AML-193 (cell line): ENCODE data around the gene DBP.

Source experiments
- DNase-seq, 2 experiments: peaks; one replicate each; lab custom pipeline; 2025; lab: John Stamatoyannopoulos, UW

The DBP gene

DNA sequence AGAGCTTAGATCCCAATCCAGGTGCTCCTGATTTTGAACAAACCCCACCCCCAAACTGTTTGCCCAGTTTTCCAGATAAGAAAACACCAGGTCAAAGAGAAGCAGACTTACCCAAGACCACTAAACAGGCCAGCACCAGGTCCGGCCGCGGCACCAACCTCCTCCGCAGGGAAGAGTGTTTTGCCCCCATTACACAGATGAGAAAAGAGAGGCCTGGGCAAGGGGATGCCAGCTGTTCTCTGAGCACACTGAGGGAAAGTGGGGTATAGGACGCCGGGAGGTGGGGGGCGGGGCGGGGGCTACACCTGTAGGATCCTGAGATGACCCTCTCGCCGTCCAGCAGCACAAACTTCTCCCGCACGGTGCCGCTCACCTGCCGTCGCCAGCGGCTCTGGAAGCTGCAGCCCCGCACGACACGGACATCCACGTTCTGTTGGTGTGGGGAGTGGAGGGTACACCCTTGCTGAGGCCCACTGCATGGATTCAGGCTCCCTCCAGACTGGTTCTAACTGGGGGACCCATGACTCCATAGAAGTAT lies 27.5 kb downstream of the DBP start:
- DNase-seq = no peak

DNA sequence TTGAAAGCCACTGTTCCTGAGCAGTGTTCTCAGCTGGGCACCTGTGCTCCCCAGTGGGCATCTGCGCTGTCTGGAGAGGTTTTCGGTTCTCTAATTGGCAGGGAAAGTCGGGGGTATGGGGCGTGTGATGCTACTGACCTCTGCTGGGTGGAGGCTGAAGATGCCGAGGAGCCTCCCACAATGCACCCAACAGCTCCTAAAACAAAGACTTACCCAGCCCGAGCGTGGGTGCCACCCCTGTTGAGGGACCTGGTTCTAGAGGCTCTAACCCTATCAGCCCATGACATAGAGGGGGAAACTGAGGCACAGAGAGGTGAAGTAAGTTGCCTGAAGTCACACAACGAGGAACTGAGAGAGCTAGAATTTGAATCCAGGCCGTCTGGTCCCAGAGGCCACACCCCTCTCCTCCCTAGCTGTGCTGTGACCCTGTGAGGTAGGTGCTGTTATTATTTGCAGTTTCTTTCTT lies 28.3 kb downstream of the DBP start:
- peak; percentile 42 to 53 for DNase-seq

DNA sequence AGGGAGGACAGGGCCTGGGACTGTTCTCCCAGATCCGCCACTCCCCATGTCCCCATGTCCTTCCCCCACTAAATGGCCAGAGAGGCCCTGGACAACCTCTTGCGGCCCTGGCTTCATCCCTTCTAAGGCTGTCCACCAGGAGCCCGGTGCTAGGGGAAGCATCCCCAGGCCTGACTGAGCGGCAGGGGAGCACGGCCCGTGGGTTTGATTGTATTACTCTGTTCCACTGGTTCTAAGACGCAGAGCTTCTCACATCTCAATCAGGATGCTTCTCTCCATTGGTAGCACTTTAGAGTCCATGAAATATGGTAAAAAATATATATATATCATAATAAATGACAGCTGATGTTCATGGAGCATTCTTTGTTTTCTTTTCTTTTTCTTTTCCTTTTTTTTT lies 29.8 kb downstream of the DBP start:
- DNase-seq = no peak

DNA sequence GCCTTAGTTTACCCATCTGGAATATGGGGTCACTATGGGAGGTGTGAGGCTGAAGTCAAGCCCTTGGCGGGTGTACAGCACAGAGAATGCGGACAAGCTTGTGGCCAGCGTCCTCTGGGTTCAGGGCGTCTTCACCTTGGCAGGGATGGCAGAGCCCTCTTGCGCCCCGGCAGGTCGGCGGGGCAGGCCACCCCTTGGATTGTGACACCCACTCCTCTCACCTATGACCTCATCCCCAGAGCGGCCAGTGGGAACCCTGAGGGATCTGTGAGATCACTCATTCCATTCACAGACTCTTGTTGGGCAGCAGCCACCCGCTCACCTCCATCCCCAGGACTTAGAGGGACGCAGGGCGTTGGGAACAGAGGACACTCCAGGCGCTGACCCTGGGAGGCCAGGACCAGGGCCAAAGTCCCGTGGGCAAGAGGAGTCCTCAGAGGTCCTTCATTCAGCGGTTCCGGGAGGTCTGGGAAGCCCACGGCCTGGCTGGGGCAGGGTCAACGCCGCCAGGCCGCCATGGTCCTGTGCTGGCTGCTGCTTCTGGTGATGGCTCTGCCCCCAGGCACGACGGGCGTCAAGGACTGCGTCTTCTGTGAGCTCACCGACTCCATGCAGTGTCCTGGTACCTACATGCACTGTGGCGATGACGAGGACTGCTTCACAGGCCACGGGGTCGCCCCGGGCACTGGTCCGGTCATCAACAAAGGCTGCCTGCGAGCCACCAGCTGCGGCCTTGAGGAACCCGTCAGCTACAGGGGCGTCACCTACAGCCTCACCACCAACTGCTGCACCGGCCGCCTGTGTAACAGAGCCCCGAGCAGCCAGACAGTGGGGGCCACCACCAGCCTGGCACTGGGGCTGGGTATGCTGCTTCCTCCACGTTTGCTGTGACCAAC lies 30.5 kb downstream of the DBP start, which contains the start of gene SPACA4:
TSS of gene SPACA4 (plus strand) at position 280 of the 896 bp plus-strand sequence. CDS start at position 517, 237 bp downstream.
- no peak for DNase-seq

DNA sequence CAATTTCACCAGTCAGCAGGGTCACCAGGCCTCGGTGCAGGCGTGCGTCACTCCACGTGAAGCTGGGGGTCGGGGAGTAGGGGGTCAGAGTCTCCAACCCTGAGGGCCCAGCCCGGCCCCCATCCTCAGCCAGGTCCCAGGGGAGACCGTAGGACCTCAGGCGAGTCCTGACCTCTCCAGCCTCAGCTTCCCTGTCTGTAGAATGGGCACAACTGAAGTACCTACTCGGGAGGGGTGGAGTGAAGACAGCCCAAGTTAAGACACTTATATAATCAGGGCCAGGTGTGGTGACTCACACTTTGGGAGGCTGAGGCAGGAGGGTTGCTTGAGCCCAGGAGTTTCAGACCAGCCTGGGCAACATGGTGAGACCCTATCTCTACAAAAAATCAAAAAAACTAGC lies 33.3 kb downstream of the DBP start:
- no peak for DNase-seq

DNA sequence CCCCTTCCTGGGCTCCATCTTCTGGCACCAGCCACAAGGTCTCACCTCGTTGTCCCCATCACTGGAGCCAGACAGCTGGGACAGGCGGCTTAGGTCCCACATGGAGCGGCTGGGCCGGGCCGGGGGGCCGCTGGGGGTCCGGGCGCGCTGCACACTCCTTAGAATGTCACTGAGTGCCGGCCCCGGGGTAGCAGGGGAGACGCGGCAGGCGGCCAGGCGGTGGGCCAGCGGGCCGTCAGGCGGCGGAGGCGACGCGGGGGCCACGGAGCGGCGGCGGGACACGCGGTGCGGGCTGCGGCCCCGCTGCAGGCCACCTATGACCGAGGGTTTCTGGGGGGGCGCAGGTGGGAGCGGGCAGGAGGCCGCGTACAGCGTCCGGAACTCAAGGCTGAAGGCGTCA lies 33.7 kb downstream of the DBP start:
- no peak for DNase-seq

DNA sequence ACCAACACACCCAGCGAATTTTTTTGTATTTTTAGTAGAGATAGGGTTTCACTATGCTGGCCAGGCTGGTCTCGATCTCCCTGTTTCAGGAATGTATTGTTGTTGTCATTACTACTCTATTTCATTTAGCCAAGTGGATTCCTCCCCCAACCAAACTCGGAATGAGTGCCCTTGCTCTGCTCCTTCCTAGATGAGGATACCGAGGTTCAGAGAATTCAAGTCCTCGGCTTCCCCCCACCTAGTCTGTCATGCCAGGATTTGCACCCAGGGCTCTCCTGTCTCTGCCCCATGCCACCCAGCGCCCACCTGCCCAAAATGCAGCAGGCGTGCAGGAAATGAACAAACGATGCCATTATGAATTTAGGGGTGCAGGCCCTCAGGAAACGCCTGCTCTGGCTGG lies 34.2 kb downstream of the DBP start:
- no peak for DNase-seq

DNA sequence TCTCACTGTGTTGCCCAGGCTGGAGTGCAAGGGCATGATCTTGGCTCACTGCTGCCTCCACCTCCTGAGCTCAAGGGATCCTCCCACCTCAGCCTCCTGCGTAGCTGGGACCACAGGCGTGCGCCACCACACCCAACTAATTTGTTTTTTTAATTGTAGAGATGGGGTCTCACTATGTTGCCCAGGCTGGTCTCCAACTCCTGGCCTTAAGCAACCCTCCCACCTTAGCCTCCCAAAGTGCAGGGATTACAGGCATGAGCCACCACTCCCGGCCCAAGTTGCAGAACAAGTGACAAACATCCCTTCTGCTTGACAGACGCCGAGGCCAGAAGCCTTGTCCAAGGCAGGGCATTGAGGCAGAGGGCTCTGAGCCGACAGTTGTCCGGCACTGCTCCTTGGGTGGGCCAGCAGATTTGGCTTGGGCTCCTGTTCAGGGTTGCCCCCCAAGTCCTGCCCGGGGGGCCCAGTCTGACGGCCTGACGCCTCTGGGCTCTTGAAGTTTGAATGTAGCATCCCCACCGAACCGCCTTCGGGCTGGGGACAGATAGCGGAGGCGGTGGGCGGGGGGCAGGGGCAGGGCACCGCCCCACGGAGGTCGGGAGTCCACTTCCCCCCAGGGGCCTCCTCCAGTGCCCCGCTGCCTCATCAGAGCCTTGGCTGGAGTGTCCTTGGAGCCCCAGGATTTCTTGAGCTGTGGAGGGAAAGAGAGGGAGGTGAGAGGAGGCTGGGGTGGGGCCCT lies 36.3 kb downstream of the DBP start:
- no peak for DNase-seq

DNA sequence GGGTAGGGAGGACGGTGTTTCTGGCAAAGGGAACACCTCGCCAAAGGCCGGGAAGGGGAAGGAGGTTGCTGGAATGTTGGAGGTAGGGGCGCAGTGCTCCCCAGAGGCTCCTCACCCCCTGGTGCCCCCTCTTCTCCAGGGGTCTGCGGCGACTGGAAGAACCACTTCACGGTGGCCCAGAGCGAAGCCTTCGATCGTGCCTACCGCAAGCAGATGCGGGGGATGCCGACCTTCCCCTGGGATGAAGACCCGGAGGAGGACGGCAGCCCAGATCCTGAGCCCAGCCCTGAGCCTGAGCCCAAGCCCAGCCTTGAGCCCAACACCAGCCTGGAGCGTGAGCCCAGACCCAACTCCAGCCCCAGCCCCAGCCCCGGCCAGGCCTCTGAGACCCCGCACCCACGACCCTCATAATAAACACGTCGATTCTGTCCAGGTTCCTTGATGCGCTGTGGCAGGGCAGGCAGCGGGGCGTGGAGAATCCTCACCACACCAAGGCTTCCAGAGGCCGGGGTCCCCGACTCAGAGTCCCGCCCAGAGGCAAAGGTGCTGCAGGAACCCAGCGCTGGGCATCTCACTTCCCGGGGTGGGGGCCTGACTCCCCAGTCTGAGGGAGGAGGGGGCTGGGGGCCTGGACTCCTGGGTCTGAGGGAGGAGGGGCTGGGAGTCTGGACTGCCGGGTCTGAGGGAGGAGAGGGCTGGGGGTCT lies 38.0 kb downstream of the DBP start:
- DNase-seq = no peak

DNA sequence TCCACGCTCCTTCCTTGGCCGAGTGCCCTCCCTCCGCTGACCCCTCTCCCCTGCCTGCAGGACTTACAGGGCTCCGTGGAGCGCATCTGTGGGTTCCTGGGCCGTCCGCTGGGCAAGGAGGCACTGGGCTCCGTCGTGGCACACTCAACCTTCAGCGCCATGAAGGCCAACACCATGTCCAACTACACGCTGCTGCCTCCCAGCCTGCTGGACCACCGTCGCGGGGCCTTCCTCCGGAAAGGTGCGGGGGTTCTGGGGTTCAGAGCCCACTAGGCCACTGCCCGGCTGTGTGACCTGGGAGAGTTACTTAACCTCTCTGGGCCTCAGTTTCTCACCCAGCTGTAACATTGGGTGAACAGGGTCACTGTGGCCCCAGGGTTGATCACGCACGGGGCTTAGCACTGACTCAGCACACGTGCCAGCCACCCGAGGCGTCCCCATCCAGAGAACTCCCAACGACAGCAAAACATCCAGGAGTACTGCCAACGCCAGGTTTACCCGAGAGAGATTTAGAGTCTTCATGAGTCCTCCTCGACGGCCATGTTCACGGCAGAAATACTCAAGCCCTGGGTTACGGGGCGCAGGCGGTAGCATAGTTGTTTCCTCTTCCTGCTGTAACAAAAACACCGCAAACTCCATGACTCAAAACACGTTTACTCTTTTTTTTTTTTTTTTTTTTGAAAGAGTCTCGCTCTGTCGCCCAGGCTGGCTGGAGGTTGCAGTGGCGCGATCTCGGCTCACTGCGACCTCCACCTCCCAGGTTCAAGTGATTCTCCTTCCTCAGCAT lies 40.3 kb downstream of the DBP start:
- no peak for DNase-seq

DNA sequence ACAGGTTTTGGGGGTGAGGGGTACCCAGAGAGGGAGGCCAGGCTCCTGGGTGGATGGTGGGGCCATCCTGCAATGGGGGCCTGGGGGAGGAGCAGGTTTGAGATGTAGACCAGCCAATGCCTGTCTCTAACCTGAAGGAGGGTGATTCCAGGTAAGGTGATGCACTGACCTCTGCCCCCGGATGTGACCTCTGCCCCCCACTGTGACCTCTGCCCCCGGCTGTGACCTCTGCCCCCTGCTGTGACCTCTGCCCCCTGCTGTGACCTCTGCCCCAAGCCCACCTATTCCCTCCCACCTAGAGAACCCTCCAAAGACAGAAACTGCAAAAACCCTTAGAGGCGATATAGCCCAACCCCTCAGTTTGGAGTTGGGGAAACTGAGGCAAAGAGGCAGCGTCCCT lies 40.9 kb downstream of the DBP start:
- DNase-seq = no peak

DNA sequence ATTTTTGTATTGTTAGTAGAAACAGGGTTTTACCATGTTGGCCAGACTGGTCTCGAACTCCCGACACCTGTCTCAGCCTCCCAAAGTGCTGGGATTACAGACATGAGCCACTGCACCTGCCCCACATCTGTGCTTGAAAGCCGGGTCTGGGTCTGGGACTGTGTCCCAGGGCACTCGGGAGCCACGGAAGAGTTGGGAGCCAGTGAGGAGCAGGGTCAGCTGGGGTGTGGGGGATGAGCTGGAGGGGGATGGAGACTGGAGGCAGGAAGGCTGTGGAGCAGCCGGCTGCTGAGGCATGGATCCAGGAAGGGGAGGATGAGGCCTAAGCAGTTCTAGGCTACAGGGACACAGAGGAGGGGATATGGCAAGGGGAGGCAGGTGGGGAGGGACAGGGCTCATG lies 41.3 kb downstream of the DBP start:
- no peak for DNase-seq

DNA sequence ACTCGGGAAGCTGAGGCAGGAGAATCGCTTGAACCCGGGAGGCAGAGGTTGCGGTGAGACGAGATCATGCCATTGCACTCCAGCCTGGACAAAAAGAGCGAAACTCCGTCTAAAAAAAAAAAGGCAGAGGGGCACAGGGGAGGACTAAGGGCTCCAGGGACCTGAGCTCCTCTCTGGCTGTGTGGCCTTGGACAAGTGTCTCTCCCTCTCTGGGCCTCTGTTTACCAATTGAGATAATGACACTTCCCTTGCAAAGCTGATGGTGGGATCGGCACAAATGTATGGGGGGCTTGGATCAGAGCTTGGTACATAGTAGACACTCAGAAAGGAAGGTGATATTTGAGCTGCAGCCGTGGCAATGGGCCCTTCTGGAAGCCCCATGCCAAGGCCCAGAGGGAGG lies 42.0 kb downstream of the DBP start:
- DNase-seq = no peak

DNA sequence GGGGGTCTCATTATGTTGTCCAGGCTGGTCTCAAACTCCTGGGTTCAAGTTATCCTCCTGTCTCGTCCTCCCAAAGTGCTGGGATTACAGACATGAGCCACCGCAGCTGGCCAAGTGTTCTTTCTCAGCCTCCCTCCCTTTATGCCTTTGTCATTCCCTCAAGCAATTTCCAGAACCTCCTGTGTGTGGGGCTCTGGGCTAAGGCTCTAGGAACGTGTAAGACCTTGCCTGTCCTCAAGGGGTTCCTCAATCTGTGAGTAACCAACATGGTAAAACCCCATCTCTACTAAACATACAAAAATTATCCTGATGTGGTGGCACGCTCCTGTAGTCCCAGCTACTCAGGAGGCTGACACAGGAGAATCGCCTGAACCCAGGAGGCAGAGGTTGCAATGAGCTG lies 46.2 kb downstream of the DBP start:
- DNase-seq = no peak

DNA sequence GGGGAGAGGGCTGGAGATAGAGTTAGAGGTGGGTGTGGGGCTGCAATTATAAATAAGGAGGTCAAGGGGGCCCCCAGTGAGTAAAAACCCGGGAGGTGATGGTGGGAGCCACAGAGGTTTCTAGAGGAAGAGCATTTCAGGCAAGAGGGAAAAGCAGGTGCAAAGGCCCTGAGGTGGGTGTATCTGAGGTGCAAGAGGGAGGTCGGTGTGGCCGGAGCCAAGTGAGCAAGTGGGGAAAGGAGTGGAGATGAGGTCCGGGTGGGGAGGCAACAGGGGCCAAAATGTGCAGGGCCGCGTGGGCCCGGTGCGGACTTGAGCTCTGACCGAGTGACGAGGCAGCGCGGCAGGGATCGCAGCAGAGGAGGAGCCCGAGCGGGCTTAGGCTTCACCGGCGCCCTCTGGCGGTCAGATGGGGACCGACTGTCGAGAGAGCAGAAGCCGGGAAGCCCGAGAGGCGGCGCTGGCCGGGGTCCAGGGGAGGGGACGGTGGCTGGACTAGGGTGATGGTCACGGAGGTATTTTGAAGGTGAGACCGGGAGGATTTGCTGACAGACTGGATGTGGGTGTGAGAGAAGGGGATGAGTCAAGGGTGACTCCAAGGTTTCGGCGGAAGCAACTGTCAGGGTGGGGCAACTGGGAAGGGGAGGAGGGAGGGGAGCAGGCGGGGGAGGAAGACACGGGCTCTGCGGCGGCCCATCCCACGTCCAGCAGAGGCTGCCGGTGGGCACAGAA lies 48.3 kb downstream of the DBP start:
- DNase-seq = peak; percentile 77 to 78

DNA sequence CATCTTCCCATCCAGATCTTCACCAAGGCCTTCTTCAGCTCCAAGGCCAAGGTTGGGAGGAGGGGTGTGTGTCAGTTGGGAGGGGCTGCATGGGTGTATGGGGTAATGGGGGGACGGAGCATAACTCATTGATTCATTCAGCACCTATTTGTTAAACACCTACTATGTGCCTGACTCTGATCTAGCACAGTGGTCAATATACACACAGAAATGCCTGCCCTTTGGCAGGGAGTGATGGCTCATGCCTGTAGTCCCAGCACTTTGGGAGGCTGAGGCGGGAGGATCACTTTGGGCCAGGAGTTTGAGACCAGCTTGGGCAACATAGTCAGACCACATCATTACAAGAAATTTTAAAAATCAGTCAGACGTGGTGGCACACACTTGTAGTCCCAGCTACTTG lies 49.8 kb downstream of the DBP start:
- DNase-seq = no peak

DNA sequence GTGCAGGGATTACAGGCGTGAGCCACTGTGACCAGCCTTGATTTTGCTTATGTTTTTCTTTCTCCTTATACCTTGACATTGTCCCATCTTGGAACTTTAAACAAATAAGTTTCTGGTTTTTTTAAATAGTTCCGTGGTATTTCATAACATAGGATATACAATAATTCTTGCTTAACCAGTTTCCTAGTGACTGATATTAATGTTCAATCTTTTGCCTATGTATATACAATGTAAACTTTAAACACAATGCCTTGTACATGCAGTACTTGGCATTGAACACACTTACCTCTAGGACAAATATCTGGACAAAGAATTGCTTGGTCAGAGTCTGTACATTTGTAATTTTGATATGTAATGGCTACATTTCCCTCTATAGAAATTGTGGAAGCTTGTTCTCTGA lies 55.0 kb downstream of the DBP start:
- DNase-seq = no peak
